HG03045 (cell line): Measurements from ENCODE around the gene THBS4.

ENCODE experiments used
- ATAC-seq: cut with Tn5 transposase; IDR thresholded peaks from one replicate; pipeline ENCODE4 v1.9.1; 2021; ENCODE audit warnings: mild to moderate bottlenecking, moderate library complexity; ENCODE audit not compliant: unreplicated experiment

THBS4 gene

GRCh38 chr5:80043187-80043586 is 8.0 kb downstream of the THBS4 start:
- no peak for ATAC-seq

- ATAC-seq: no peak
These were observed 13.1 kb downstream of the THBS4 start for GRCh38 chr5:80048084-80048780.

GRCh38 chr5:80052464-80052863 is 17.3 kb downstream of the THBS4 start:
- no peak for ATAC-seq

- ATAC-seq: no peak
These were observed 19.5 kb downstream of the THBS4 start for GRCh38 chr5:80054682-80055081.

- no peak for ATAC-seq
These were observed 20.5 kb downstream of the THBS4 start for GRCh38 chr5:80055491-80056170.

- ATAC-seq: no peak
These were observed 22.0 kb downstream of the THBS4 start for GRCh38 chr5:80057099-80057498.

- ATAC-seq: no peak
These were observed 22.8 kb downstream of the THBS4 start for GRCh38 chr5:80057921-80058320.

GRCh38 chr5:80059354-80059980 is 24.3 kb downstream of the THBS4 start:
- ATAC-seq: no peak

GRCh38 chr5:80060966-80061365 is 25.8 kb downstream of the THBS4 start:
- ATAC-seq: no peak

- ATAC-seq: no peak
These were observed 26.4 kb downstream of the THBS4 start for GRCh38 chr5:80061547-80061946.

- no peak for ATAC-seq
These were observed 29.0 kb downstream of the THBS4 start for GRCh38 chr5:80064124-80064523.

- no peak for ATAC-seq
These were observed 31.9 kb downstream of the THBS4 start for GRCh38 chr5:80067016-80067415.

- no peak for ATAC-seq
These were observed 32.5 kb downstream of the THBS4 start for GRCh38 chr5:80067531-80068245.

GRCh38 chr5:80068246-80068636 is 33.1 kb downstream of the THBS4 start:
- no peak for ATAC-seq

- no peak for ATAC-seq
These were observed 33.6 kb downstream of the THBS4 start for GRCh38 chr5:80068775-80069174.

GRCh38 chr5:80069251-80069800 is 34.2 kb downstream of the THBS4 start:
- ATAC-seq: no peak

- ATAC-seq: no peak
These were observed 34.8 kb downstream of the THBS4 start for GRCh38 chr5:80069918-80070318.

GRCh38 chr5:80070338-80071056 is 35.3 kb downstream of the THBS4 start:
- no peak for ATAC-seq

- ATAC-seq: no peak
These were observed 36.4 kb downstream of the THBS4 start for GRCh38 chr5:80071510-80072021.
